ENCODE measurements around the gene VSIG8.

VSIG8 gene

GRCh38 chr1:159828176-159828575, 34.3 kb downstream of the VSIG8 start:
- Histone ChIP-seq H3K4me1 (peaks cover 5 to 97% (median 42%) of the 10 kb centered on the region in 10 experiments; a peak in 18 of 20 replicates), H3K4me2 (peak overlapping the region in 7 of 11 experiments; percentile 44 to 98 (median 72); a peak in 10 of 22 replicates), H3K36me3 (peaks cover 0 to 40% (median 0%) of the 10 kb centered on the region in 11 experiments; a peak in 6 of 22 replicates), H3K9ac (peak overlapping the region in 3 of 11 experiments; percentile 39 to 77 (median 75); a peak in 5 of 22 replicates), H4K20me1 (peaks cover 0 to 39% (median 0%) of the 10 kb centered on the region in 11 experiments; a peak in 4 of 22 replicates), H3K27me3 (no peaks in the 10 kb centered on the region), H3K9me3 (replicated peaks in 1 of 11) (no peaks in the 10 kb centered on the region), H3K27ac (peak overlapping the region in 4 of 11 experiments; percentile 45 to 78 (median 65); a peak in 8 of 22 replicates), H3K4me3 (peak overlapping the region in 3 of 10 experiments; percentile 57 to 71 (median 65); a peak in 6 of 20 replicates)
- no peak for TF ChIP-seq Cebpa-rat (IDR thresholded peaks at IDR 0.05)

DNA sequence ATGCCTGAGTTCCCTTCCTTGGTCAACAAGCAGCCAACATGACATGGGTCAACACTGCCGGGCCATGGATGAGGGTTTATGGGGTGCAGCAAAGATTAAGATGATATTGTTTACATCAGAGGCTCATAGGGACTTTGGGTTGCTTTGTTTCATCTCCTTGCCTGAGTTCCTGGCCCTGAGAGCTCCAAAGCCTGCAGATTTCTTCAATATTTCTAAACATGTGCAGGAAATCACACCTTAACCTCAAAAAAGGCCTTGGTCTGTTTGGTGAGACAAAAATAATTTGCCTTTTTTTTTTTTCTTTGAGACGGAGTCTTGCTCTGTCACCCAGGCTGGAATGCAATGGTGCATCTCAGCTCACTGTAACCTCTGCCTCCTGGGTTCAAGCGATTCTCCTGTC, 34.9 kb downstream of the VSIG8 start:
- no peaks in the 10 kb centered on the region for H3K27me3 ChIP-seq
- H3K9ac ChIP-seq, result peak overlapping the region in 3 of 11 experiments; percentile 55 to 77 (median 75); a peak in 5 of 22 replicates
- no peak for TF ChIP-seq Cebpa-rat (IDR thresholded peaks at IDR 0.05)
- H3K4me2 ChIP-seq, result peak overlapping the region in 7 of 11 experiments; percentile 33 to 98 (median 72); a peak in 12 of 22 replicates
- peak overlapping the region in 4 of 11 experiments; percentile 7 to 78 (median 68); a peak in 6 of 22 replicates for H3K27ac ChIP-seq
- peak overlapping the region in 4 of 10 experiments; percentile 14 to 71 (median 61); a peak in 6 of 20 replicates for H3K4me3 ChIP-seq
- peaks cover 0 to 33% (median 0%) of the 10 kb centered on the region in 11 experiments; a peak in 4 of 22 replicates for H4K20me1 ChIP-seq
- H3K9me3 ChIP-seq (replicated peaks in 1 of 11), result no peaks in the 10 kb centered on the region
- peaks cover 5 to 97% (median 42%) of the 10 kb centered on the region in 10 experiments; a peak in 18 of 20 replicates for H3K4me1 ChIP-seq
- peaks cover 0 to 34% (median 0%) of the 10 kb centered on the region in 11 experiments; a peak in 6 of 22 replicates for H3K36me3 ChIP-seq

DNA sequence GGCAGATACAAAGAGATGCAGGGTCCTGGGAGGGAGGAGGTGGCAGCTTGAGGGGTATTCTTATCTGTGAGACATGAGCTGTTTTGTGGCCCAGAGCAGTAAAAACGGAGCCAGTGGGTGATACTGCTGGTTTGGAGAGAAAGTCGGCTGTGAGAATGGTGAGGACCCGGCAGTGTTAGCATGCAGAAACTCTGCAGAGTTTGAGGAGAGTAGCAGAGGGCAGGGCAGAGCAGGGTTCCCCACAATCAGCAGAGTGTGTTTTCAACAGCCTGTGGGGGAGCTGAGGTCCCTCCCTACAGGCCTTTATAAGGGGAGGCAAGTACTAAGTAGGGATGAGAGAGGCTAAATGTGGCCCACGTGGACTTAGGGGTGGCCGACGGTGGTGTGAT, 35.4 kb downstream of the VSIG8 start:
- TF ChIP-seq Cebpa-rat (IDR thresholded peaks at IDR 0.05), result no peak
- H3K4me3 ChIP-seq, result peak overlapping the region in 4 of 10 experiments; percentile 26 to 71 (median 61); a peak in 7 of 20 replicates
- peak overlapping the region in 9 of 11 experiments; percentile 8 to 98 (median 60); a peak in 15 of 22 replicates for H3K4me2 ChIP-seq
- H3K9ac ChIP-seq, result peak overlapping the region in 4 of 11 experiments; percentile 21 to 77 (median 65); a peak in 6 of 22 replicates
- H3K27ac ChIP-seq, result peak overlapping the region in 9 of 11 experiments; percentile 7 to 78 (median 47); a peak in 13 of 22 replicates
- H3K4me1 ChIP-seq, result peaks cover 5 to 97% (median 42%) of the 10 kb centered on the region in 10 experiments; a peak in 18 of 20 replicates
- H3K27me3 ChIP-seq, result no peaks in the 10 kb centered on the region
- H4K20me1 ChIP-seq, result peaks cover 0 to 28% (median 0%) of the 10 kb centered on the region in 11 experiments; a peak in 4 of 22 replicates
- peaks cover 0 to 31% (median 0%) of the 10 kb centered on the region in 11 experiments; a peak in 4 of 22 replicates for H3K36me3 ChIP-seq
- H3K9me3 ChIP-seq (replicated peaks in 1 of 11), result no peaks in the 10 kb centered on the region

DNA sequence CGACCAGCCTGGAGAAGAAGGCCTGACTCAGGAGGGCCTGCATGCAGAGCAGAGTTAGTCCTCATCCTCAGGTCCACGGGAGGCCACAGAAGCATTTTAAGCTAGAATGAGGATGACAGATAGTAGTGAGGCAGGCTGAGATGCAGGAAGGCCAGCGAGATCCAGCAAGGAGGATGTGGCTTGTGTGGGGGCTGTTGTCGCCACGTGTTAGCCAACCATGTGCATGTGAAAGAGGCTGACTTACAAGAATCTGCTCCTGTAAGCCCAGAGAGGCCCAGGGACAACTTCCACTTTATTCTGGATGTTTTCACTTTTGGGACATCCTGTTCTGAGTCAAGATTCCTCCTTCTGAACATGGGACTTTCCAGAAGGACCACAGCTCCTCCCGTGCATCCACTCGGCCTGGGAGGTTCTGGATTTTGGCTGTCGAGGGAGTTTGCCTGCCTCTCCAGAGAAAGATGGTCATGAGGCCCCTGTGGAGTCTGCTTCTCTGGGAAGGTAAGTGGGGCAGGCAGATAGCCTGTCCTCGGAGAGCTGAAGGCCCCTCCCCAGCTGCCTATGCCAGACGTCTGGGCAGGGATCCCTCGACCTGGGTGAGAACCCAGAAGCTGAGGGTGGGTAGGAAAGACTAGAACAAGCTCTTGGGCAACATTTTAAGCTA, 35.9 kb downstream of the VSIG8 start, which contains the start of gene SLAMF8:
TSS of gene SLAMF8 (plus strand) at position 433 of the 661 bp plus-strand sequence. CDS start at position 459, 26 bp downstream.
- peak within 1 kb of the TSS in 10 of 11 experiments; percentile 8 to 98 (median 54); a peak in 18 of 22 replicates for H3K4me2 ChIP-seq
- peak within 1 kb of the TSS in 4 of 10 experiments; percentile 26 to 71 (median 61); a peak in 7 of 20 replicates for H3K4me3 ChIP-seq
- peaks cover 0 to 23% (median 0%) of the 10 kb centered on the region in 11 experiments; a peak in 4 of 22 replicates for H4K20me1 ChIP-seq
- H3K27ac ChIP-seq, result peak within 1 kb of the TSS in 9 of 11 experiments; percentile 7 to 78 (median 47); a peak in 13 of 22 replicates
- no peaks in the 10 kb centered on the region for H3K9me3 ChIP-seq (replicated peaks in 1 of 11)
- H3K27me3 ChIP-seq, result no peaks in the 10 kb centered on the region
- H3K9ac ChIP-seq, result peak within 1 kb of the TSS in 4 of 11 experiments; percentile 21 to 77 (median 65); a peak in 6 of 22 replicates
- H3K4me1 ChIP-seq, result peaks cover 5 to 97% (median 42%) of the 10 kb centered on the region in 10 experiments; a peak in 18 of 20 replicates
- H3K36me3 ChIP-seq, result peaks cover 0 to 31% (median 0%) of the 10 kb centered on the region in 11 experiments; a peak in 4 of 22 replicates
- TF ChIP-seq Cebpa-rat (IDR thresholded peaks at IDR 0.05), result no peak

- Histone ChIP-seq H3K4me2 (peak overlapping the region in 9 of 11 experiments; percentile 8 to 98 (median 60); a peak in 17 of 22 replicates), H3K9ac (peak overlapping the region in 2 of 11 experiments; percentile 60 to 63; a peak in 4 of 22 replicates), H3K27me3 (no peaks in the 10 kb centered on the region), H3K4me1 (peaks cover 5 to 96% (median 42%) of the 10 kb centered on the region in 10 experiments; a peak in 18 of 20 replicates), H3K27ac (peak overlapping the region in 4 of 11 experiments; percentile 17 to 78 (median 46); a peak in 7 of 22 replicates), H3K9me3 (replicated peaks in 1 of 11) (no peaks in the 10 kb centered on the region), H4K20me1 (peaks cover 0 to 14% (median 0%) of the 10 kb centered on the region in 11 experiments; a peak in 2 of 22 replicates), H3K4me3 (peak overlapping the region in 3 of 10 experiments; percentile 57 to 71 (median 65); a peak in 6 of 20 replicates), H3K36me3 (peaks cover 0 to 21% (median 0%) of the 10 kb centered on the region in 11 experiments; a peak in 4 of 22 replicates)
- TF ChIP-seq Cebpa-rat (IDR thresholded peaks at IDR 0.05), result no peak
These were observed 36.9 kb downstream of the VSIG8 start for GRCh38 chr1:159825564-159825963.

- Histone ChIP-seq H3K4me2 (peak overlapping the region in 3 of 11 experiments; percentile 80 to 98 (median 94); a peak in 6 of 22 replicates), H3K4me3 (peak overlapping the region in 1 of 10 experiments; percentile 65; a peak in 2 of 20 replicates), H3K27ac (no peak overlapping the region), H3K4me1 (peaks cover 5 to 75% (median 29%) of the 10 kb centered on the region in 10 experiments; a peak in 18 of 20 replicates), H3K27me3 (no peaks in the 10 kb centered on the region), H3K9me3 (replicated peaks in 1 of 11) (no peaks in the 10 kb centered on the region), H3K9ac (no peak overlapping the region), H3K36me3 (peaks cover 0 to 12% (median 0%) of the 10 kb centered on the region in 11 experiments; a peak in 2 of 22 replicates), H4K20me1 (peaks cover 0 to 7% (median 0%) of the 10 kb centered on the region in 11 experiments; a peak in 1 of 22 replicates)
- TF ChIP-seq Cebpa-rat (IDR thresholded peaks at IDR 0.05), result no peak
These were observed 39.1 kb downstream of the VSIG8 start for GRCh38 chr1:159823406-159823805.

DNA sequence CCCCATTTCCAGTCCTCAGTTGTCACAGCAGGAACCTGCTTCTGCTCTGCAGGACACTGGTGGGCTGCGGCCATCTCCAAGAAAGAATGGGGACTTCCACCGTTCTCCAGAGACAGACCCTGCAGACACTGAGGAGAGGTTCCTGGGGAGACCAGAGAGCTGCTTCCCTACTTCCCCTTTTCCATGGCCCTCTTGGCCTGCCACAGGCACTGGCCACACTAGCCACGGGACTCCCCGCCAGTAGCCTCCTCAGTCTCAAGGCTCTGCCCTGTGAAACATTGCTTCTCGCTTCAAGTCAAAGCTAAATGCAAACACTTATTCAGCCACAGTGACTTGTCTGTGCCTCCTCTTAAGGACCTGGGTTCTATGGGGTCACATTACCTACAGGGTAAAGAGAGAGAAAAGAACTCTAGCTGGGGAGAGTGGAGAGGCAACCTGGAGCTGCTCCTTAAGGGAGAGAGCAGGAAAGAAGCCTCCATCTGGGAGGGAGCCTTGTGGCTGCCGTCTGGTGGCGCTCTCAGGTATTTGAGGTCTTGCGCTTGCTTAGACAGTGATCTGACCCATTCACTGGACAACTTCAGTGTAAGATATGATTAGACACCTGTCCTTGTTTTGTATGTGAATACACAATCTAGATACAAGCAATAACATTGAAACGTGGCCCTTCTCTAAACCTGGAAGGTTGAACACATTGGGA, 41.1 kb downstream of the VSIG8 start:
- no peak for TF ChIP-seq Cebpa-rat (IDR thresholded peaks at IDR 0.05)
- no peak overlapping the region for H3K27ac ChIP-seq
- H4K20me1 ChIP-seq, result peaks cover 0 to 7% (median 0%) of the 10 kb centered on the region in 11 experiments; a peak in 2 of 22 replicates
- H3K9me3 ChIP-seq (replicated peaks in 1 of 11), result no peaks in the 10 kb centered on the region
- H3K27me3 ChIP-seq, result no peaks in the 10 kb centered on the region
- no peak overlapping the region for H3K4me3 ChIP-seq
- H3K36me3 ChIP-seq, result peaks cover 0 to 11% (median 0%) of the 10 kb centered on the region in 11 experiments; a peak in 2 of 22 replicates
- H3K4me1 ChIP-seq, result peaks cover 3 to 57% (median 11%) of the 10 kb centered on the region in 10 experiments; a peak in 17 of 20 replicates
- H3K4me2 ChIP-seq, result peak overlapping the region in 2 of 11 experiments; percentile 94 to 98; a peak in 4 of 22 replicates
- no peak overlapping the region for H3K9ac ChIP-seq
